GM11168 (cell line): ENCODE measurements around the gene C5.
"Not testable (repeated sequence)": the region's sequence is repeated elsewhere in the genome, so short reads cannot be mapped to it uniquely, and the experiment has no call there.

ENCODE experiments used
- in situ Hi-C: fragments of 300-500 bp; cut with MboI; formaldehyde crosslinking; loops from one replicate; pipeline ENCODE4 v1.12.0; 2022; ENCODE audit warnings: low sequenced_read_pairs; ENCODE audit not compliant: unreplicated experiment

Gene C5

DNA sequence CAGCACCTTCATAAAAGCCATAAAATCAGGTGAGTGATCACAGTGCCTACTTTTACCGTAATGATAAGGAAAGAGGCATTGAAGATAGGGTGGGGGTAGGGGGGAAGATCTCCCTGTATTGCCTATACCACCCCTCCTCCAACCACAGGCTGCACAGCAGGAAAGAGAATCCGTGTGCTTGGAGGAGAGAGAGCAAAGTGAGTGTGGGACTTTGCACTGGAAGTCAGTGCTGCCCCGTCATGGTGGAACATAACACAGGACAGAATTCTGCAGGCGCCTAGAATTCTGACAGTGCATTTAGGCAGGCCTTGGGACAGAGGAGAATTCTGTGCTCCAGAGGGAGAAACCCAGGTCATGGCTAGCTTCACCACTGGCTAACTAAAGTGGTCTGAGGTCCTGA is 3.5 kb upstream of the C5 start:
- in situ Hi-C loops: no loop called here

- in situ Hi-C loops: no loop called here
Observed at GRCh38 chr9:121048618-121049017, 1.5 kb downstream of the C5 start.

DNA sequence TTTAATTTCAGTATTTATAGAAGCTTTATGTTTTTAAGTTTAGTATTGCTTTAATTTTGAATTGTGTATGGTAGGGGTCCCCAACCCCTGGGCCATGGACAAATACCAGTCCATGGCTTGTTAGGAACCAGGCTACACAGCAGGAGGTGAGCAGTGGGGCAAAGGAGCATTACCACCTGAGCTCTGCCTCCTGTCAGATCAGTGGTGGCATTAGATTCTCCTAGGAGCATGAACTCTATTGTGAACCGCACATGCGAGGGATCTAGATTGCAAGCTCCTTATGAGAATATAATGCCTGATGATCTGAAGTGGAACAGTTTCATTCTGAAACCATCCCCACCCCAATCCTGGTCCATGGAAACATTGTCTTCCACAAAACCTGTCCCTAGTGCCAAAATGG is 1.9 kb downstream of the C5 start:
- in situ Hi-C loops: no loop called here

- in situ Hi-C loops: no loop called here
Observed at GRCh38 chr9:121038804-121039203, 11.3 kb downstream of the C5 start.

- in situ Hi-C loops: no loop called here
Observed at GRCh38 chr9:121038362-121038761, 11.7 kb downstream of the C5 start.

GRCh38 chr9:121035717-121036116 is 14.4 kb downstream of the C5 start:
- in situ Hi-C loops: not testable (repeated sequence)

DNA sequence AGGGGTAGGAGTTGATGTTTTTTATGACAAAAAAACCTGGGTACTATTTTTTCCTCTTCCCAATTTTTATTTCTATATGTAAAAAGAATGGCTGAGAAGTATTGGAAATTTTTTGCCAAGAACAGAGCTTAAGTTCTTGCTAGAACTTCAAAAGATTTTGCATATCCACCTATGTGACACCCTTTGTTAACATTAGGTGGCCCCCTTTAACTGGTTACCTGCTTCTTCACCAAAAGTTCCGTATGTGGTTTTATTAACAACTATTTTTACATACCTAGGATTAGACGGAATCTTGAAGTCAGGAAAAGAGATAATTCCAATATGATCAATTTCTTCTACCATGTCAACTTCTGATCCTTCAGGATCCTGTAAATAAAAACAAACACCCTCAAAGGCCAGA is 15.5 kb downstream of the C5 start:
- in situ Hi-C loops: no loop called here

GRCh38 chr9:121029469-121029868 is 20.6 kb downstream of the C5 start:
- in situ Hi-C loops: no loop called here

GRCh38 chr9:121028285-121028684 is 21.8 kb downstream of the C5 start:
- in situ Hi-C loops: not testable (repeated sequence)

DNA sequence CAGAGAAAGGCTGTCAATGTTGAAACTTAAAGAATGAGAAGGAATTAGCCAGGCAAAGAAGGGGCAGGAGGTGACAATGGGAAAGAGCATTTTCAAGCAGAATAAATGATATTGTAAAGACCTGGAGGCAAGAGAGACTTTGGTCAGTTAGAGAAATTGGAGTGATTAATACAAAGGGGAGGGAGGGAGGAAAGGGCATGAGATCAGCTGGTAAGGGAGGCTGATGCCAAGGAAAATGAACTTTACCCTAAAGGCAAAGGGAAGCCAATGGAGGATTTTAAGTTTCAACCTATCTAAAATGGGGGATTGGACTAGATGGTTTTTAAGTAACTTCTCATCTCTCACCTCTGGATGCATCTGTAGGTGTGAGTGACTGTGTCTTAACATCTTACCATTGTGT is 23.3 kb downstream of the C5 start:
- in situ Hi-C loops: no loop called here

DNA sequence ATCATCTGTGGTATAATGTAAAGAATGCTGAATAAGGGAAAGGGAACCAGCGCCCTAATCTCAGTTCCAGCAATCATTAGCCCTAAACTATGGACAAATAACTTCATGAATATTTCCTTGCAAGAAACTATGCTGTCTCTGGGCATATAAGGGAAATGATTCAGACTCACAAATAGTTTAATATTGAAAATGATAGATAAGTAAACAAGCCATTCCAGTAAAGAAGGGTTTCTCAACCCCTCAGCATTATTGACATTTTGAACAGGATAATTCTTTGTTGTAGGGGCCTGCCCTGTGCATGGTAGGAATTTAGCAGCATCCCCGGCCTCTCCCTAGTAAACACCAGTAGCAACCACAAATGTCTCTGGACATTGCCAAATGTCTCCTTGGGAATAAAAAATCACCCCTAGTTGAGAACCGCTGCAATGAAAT is 23.8 kb downstream of the C5 start:
- in situ Hi-C loops: no loop called here

- in situ Hi-C loops: no loop called here
Observed at GRCh38 chr9:121024237-121024636, 25.8 kb downstream of the C5 start.

DNA sequence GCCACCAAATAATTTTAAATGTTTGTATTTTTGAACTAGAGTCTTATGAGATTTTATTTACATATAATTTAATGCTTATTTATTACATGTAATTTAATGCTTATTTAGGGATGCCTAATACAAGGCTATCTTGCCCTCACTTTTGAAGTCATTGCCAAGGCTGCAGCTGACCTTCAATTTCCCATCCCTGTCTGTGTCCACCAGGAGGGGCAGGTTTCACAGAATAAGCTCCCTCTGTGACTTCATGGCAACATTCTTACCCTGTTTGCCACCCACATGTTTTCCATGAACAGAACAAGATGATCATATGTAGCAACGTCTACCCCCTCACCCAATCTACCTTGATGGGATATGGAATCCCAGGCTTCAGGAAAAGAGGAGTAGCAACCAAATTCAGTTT is 27.0 kb downstream of the C5 start:
- in situ Hi-C loops: no loop called here

GRCh38 chr9:121021301-121021700 is 28.8 kb downstream of the C5 start:
- in situ Hi-C loops: no loop called here

- in situ Hi-C loops: no loop called here
Observed at GRCh38 chr9:121019273-121019672, 30.8 kb downstream of the C5 start.

- in situ Hi-C loops: no loop called here
Observed at GRCh38 chr9:121013911-121014310, 36.2 kb downstream of the C5 start.

DNA sequence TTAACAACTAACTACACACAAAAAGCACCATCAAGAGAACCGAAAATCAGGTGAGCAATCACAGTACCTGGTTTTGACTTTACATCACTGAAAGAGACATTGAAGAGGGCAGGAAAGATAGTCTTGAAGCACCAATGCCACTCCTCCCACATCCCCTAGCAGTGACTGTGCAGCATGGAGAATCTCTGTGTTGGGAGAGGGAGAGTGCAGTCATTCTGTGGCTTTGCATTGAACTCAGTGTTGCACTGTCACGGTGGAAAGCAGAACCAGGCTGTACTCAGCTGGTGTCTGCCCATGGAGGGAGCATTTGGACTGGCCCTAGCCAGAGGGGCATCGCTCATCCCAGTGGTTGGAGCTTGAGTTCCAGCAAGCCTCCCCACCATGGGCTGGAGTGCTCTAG is 40.4 kb downstream of the C5 start:
- in situ Hi-C loops: no loop called here

GRCh38 chr9:120999317-120999716 is 50.8 kb downstream of the C5 start:
- in situ Hi-C loops: no loop called here

DNA sequence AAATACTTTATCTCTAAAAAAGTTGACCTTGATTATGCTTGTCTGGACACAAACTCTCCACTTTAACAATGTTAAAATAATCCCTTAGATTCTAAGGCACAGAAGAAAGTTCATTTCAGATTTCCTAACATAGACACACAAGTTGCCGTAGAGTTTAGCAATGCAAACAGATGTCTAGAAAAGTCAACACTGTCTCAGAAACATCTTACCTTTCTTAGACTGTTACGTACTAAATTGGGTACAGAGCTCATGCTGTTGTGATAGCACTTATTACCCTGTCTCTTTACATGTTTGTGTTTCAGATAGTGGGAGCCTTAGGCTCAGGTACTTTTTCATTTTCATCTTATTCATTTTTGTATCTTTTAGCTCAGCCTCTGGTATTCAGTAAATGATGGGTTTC is 52.0 kb downstream of the C5 start:
- in situ Hi-C loops: no loop called here

DNA sequence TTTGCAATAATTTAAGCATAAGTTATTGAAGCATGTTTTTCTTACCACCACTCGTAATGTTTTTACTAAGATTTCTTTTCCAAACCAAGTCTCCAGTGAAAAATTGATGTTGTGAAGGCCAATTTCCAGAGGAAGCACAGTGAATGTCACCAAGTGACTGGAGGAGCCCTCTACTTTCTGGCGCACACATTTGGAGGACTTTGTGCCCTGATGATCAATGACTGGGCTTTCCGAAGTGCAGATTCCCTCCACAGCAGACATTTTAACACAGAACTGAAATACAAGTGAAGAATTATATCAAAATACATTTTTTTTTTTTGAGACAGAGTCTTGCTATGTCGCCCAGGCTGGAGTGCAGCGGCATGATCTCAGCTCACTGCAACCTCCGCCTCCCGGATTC is 52.6 kb downstream of the C5 start:
- in situ Hi-C loops: no loop called here

DNA sequence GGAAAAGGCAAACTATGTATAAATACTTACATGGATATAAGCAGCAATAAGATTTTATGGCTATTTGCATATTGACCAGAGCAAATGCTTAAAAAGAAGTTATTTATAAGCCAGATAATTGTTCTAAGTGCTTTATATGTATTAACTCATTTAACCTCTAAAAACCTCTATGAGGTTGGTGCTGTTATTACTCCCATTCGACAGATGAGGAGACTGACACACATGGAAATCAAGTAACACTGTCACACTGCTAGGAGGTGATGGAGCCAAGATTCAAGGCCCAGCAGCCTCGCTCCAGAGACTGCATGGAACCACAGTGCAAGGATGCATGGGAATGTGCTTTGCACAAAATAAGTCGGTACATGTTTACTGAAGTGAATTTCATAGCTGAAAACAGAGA is 53.7 kb downstream of the C5 start:
- in situ Hi-C loops: no loop called here

DNA sequence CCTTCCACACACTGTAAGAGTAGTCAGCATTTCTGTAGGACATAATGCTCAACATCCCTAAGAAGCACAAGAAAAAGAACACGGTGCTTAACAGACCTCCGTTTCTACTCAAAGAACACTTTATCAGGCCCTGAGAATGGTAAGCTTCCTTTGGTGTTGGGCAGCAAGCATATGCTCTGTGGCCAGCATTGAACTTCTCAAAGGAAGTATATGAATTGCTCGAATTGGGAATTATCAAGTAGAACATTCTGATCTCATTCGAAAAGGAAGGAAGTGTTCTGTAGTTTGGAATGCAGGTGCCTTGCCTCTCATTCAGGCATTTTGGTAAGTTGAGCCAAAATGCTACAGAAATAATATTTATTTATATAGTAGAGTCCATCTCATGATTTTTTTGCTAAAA is 61.0 kb downstream of the C5 start:
- in situ Hi-C loops: loop anchor here (5.0 kb wide), 1 partner anchor 73 kb away; no protein-coding TSS in a partner anchor

DNA sequence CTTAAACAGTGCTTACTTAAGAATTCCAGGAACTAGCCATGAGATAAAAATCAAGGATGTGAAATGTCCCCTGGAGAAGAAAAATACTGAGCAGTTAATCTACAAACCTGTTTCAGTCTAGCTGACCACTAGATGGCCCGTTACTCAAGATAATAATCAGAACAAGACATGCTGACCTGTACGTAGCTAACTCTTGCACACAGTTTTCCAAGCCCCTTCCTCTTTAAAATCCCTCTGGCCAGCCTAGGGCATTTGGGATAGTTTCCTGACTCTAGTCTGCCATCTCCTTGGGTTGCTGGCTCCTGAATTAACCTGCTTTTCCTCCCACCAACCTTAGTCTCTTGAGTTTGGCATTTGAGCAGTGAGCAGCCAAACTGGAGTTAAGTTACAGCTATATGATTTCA is 64.3 kb downstream of the C5 start:
- in situ Hi-C loops: loop anchor here (5.0 kb wide), 1 partner anchor 76 kb away; no protein-coding TSS in a partner anchor
